Hematopoietic multipotent progenitor cell treated with erythropoietin and hydrocortisone succinate and interleukin-3 and kit ligand, for 4 days (in vitro differentiated cells): ENCODE results near the gene ZNF48.

Experiments
- DNase-seq: peaks from one replicate; pipeline ENCODE4 v3.0.0-alpha.2; 2015

Gene ZNF48

DNA sequence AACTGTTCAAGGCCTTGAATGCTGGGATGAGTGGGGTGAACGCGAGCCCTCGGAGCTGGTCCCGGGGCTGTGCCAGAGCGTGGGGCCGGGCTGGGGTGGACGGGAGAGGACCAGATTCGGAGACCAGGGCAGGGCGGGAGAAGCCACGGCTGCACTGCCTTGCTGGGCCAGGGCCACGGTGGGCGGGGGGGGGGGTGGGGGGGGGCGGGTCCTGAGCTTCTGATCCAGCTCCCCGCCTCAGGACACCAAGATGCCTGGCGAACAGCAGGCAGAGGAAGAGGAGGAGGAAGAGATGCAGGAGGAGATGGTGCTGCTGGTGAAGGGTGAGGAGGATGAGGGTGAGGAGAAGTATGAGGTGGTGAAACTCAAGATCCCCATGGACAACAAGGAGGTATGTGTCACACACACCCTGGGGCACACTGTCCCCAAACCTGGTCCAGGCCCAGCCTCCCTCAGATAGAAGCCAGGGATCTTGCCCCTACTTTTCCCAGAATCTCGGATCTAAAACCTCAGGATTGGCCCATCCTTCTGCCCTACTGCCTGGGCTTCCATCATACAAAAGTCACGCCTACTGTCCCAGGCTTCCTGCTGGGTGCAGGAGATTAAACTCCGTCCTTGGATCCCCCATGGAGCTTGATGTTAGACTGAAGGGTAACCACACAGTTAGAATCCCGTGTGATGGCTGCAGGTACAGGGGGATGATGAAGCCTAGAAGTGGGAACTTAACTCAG lies 12.7 kb downstream of the ZNF48 start:
- DNase-seq, result no peak

DNA sequence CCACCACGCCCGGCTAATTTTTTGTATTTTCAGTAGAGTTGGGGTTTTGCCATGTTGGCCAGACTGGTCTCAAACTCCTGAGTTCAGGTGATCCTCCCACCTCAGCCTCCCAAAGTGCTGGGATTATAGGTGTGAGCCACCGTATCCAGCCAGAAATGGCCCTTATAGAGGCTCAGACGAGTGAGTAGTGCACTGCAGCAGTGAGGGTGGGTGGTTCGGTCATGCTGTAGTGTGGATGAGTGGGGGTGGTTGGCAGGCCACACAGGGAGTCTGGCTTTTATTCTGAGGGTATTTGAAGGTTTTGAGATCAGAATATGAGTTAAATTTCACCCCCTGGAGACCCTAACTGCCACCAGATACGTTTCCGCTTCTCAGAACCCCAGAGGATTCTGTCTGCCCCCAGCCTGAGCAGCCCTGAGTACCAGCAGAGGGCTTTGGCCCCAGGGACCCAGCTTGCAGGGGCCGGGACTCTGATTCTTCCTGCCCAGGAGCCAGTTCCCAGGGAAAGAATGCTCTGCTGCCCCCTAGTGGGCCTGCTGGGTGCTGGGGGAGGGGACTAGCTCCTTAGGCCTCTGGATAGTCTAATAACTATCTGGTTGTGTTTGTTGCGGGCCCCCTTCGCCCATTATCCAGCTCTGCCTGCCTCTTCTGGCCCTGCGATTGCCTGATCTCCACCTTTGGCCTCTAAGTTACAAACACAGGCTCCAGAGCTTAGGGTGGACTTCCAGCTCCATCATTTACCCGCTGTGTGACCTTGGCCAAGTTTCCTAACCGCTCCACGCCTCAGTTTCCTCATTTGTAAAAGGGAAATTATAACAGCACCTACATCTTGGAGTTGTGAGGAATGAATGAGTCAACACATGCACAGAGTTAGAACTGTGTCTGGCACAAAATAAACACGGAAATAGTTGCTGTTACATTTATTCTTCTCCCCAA lies 14.2 kb downstream of the ZNF48 start:
- peak; percentile 96 for DNase-seq

DNA sequence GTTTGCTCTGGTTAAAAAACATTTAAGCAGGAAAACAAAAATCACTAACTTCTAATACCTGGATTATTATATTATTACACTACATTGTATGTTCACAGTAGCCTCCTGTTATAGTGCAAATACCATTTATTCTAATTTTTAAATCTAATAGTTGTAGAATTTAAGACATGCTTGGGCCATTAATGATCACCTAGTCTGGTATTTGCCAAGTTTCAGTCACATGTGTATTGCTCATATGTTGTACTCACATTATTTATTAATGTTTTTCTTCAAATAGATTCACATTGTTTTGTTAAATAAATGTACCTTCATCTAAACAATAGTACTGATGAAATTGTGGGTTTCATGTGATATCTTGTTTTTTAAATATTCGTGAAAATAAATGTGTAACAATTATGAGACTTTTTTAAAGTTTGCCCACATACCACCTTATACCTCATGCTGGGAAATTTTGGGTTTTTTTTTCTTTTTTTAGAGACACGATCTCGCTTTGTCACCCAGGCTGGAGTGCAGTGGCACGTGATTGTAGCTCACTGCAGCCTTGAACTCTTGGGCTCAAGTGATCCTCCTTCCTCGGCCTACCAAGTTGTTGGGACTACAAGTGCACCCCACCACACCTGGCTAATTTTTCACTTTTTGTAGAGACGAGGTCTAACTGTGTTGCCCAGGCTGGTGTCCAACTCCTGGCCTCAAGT lies 18.0 kb downstream of the ZNF48 start:
- no peak for DNase-seq

DNA sequence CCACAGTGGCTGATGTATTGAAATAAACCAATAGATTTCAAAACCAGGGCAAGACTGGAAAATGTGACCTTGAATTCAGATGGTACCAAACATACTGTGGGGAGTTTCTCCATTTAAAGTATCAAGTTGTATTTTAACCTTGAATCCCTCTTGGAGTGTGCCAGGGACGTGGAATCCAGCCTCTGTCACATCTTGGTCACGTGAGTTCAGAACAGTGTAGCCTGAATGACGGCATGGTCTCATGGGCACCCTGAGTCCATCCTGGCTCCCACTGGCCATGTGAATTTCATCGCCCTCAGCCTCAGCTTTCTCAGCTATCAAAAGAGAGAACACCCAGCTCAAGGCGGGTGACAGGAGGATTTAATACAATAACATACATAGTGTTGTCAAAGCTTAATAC lies 18.9 kb downstream of the ZNF48 start:
- no peak for DNase-seq

DNA sequence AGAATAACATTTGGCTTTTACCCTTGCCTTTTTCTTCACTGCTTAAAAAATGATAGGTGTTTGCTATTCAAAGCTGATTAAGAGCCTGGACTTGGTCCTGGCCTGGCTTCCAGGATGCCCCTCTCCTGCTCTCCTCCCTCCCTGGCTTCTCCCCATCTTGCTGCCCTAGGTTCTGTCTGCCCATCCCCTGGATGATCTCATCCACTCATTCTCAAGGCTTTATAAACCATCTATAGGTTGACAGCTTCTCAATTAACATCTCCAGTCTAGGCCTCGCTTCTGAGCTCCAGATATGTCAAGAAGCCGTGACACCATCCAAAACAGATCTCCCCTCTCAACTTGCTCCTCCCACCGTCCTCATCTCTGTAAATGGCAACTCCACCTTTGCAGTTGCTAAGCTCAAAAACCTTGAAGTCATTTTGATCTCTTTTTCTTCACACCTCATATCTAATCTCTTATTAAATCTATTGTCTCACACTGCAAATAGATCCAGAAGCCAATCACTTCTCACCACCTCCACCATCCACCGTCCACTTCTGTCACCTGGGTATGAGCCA lies 20.9 kb downstream of the ZNF48 start:
- no peak for DNase-seq

DNA sequence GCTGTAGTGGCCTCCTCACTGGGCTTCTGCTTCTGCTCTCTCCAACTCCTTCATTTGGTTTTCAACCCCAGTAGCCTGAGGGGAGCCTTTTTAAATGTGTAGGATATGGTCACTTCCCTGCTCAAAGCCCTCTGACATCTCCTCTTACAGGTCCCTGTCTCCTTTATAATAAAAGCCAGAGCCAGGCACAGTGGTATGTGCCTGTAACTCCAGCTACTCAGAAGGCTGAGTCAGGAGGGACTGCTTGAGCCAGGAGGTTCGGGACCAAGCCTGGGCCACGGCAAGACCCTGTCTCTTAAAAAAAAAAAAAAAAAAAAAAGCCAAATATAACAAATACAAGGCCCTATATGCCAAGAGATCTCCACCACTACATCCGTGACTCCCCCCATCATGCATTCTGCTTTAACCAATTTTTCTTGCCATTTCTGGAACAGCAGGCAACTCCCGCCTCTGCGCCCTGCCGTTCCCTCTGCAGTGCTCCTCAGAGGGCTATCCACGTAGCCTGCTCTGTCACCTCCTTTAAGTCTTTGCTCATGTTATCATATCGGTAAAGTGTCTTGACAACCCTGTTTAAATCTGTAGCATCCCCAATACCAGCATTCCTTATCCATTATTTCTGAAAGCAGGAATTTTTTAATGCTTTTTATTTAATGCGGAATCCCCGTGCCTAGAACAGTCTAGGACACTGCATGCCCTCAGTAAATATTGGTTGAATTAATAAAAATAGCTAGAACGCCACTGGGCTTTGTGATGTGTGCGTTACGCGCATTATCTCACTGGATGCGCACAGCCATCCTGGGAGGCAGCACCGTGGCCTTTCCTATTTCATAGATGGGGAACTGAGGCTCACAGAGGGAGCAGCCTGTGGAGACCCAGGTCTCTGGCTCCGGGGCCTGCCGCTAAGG lies 21.7 kb downstream of the ZNF48 start:
- peak; percentile 33 for DNase-seq

DNA sequence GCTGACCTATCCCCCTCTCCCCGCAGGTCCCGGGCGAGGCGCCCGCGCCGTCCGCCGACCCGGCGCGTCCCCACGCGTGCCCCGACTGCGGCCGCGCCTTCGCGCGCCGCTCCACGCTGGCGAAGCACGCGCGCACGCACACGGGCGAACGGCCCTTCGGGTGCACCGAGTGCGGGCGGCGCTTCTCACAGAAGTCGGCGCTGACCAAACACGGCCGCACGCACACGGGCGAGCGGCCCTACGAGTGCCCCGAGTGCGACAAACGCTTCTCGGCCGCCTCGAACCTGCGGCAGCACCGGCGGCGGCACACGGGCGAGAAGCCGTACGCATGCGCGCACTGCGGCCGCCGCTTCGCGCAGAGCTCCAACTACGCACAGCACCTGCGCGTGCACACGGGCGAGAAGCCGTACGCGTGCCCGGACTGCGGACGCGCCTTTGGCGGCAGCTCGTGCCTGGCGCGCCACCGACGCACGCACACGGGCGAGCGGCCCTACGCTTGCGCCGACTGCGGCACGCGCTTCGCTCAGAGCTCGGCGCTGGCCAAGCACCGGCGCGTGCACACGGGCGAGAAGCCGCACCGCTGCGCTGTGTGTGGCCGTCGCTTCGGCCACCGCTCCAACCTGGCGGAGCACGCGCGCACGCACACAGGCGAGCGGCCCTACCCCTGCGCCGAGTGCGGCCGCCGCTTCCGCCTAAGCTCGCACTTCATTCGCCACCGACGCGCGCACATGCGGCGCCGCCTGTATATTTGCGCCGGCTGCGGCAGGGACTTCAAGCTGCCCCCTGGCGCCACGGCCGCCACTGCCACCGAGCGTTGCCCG lies 22.5 kb downstream of the ZNF48 start:
- DNase-seq, result peak; percentile 97

DNA sequence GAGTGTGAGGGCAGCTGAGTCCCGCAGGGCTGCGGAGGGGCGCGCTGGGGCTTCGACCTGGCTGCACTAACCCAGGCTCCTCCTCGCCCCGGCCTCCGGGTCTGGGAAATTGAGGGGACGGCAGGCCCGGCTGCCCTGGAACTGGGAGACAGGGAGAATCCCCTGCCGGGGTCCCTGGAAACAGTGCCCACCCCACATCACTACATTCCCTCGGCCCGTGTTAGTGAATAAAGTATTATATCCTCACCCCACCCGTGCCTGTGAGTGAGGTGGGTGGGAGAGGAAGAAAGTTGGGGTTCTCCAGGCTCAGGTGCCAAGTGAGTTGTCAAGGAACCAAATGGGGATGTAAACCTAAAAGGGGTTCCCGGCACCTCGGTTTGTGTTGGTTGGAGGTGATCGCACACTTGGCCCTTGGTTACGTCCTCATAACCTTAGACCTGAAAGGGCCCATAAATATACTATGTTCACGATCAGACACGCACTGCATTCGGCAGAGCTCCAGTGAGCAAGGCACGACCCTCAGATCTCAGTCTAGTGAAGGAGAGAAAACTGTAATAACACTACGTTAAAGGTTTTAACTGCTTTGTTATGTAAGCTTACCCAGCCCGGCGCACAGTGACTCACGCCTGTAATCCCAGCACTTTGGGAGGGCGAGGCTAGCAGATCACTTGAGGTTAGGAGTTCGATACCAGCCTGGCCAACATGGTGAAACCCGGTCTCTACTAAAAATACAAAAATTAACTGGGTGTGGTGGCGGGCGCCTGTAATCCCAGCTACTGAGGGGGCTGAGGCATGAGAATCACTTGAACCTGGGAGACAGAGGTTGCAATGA lies 23.3 kb downstream of the ZNF48 start:
- DNase-seq, result peak; percentile 34

DNA sequence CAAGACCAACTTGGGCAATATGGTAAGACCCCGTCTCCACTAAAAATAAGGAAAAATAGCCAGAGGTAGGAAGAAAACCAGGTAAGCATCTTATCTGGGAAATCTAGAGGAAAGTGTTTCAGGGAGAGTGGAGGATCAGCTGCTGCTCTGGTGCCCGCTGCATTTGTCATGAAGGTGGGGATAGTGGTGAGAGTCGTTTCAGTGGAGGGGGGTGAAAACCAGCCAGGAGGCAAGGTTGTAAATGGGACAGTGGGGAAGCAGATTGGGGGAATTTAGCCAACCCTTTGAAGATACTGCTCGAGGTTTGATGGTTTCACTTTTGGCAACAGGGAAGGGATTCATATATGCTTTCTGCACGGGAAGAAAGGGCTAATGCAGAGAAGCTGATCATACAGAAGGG lies 25.8 kb downstream of the ZNF48 start:
- no peak for DNase-seq

DNA sequence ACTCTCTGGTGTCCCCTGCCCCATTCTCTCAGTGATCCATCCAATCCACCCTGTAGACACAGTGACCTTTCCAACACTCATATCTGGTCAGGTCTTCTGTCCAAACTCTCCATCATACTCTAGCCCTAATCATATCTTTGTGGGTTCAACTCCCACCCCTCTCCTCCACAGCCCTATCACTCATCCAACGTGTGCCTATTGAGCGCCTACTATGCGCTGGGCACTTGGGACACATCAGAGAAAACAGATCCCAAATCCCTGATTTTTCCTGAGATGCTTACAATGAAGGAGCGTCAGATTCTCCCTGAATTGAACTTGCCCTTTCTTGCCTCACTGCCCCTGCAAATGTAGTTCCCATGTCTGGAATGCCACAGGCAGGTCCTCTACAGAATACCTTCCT lies 32.8 kb downstream of the ZNF48 start:
- no peak for DNase-seq

DNA sequence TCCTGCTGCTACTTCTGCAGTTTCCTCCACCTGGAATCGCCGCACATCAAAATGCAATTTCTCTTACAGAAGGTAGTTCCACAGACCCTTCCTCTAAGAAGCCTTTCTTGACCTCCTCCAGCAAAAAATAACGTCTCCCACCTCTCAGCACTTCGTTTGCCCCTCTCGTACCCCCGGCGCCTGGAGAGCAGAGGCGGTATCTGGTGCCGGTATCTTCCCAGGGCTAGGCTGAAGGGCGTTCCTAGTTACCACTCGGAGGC lies 34.1 kb downstream of the ZNF48 start:
- no peak for DNase-seq

DNA sequence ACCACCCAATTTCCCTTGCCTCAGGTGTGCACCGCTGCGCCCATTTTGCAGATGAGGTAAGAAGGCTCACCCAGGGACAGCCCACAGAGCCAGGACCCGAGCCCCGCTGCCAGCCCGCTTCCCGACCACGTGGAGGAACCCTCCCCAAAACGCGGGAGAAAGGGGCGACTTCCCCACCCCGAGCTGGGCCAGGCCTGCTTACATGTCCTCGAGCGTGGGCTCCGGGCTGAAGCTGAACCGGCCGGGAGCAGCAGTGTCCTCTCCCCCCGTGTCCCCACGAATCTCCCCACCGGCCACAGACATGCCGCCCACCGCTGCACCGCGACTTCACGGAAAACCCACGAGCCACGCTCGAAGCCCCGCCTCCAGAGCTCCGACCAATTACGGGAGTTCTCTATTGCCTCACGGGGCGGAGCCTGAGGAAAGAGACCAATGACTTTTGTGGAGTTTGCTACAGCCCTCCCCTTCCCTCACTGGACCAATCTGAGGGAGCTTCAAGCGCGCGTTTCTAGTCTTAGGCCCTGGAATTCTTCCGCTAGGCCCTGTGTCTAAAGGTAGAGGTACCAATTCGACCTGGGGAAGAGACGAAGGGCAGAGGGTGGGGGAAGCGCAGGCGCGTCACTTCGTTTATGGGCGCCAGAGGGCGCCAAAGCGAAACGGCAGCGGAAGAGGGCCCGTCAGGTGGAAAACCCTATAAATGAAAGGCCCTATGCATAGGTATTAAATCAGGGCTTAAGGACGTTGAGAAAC lies 34.6 kb downstream of the ZNF48 start, which contains the start of gene DCTPP1:
DCTPP1 (minus strand) TSS at position 353 of the 750 bp plus-strand sequence; CDS start at position 303, 50 bp downstream.
- peak; percentile 100 for DNase-seq

DNA sequence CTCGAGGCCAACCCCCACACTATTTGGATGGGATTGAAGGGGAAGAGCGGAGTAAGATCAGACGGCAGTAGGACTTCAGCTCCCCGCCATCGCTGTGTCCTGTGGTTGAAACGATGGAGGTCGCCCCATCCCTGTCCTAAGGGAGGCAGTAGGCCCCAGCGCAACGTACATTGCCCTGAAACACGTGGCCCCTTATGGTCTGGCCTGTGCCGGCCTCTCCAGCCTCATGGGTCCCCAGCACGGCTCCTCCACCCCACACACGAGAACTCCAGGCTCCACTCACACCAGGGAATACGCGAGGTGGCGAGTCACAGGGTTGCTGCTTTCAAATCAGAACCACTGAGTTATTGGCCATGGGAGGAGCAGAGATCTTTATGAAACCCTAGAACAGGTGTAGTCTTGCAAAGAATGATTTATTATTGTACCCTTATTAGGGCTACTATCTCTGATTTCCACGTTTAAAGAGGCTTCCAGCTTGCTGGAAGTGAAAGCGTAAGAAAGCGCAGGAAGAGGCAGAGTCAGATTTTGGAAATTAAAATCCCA lies 35.3 kb downstream of the ZNF48 start:
- no peak for DNase-seq

DNA sequence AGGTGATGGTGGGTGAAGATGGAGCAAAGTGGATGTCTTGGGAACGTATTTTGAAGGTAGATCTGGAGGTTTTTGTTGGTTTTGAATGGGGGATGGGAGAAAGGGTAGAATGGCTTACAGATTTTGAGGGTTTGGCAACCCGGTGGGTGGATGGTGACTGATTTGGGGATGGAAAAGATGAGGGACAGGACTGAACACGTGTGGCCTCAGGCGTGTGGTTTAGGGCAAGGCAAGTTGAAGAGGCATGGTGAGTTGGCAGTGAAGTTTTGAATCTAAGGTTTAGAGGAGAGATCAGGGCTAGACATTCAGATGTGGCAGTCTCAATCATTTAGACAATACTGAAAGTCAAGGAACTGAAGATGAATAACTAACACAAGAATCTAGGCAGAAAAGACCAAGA lies 39.6 kb downstream of the ZNF48 start:
- DNase-seq, result no peak

DNA sequence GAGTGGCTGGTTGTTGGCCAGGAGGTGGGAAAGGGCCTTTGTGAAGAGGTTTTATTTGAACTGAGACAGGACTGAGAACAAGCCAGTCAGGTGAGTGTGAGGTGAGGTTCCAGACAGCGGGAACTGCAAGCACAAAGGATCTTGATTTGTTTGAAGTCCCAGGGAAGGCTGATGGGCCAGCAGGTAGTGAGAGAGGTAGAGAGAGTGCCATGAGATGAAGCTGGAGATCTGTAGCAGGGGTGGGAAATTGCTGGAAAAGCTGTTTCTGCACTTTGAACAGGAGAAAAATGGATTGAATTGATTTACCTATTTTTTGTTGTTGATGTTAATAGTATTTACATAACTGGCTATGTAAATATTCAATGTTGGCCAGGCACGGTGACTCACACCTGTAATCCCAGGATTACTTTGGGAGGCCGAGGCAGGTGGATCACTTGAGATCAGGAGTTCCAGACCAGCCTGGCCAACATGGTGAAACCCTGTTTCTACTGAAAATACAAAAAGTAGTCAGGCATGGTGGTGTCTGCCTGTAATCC lies 42.4 kb downstream of the ZNF48 start:
- no peak for DNase-seq

DNA sequence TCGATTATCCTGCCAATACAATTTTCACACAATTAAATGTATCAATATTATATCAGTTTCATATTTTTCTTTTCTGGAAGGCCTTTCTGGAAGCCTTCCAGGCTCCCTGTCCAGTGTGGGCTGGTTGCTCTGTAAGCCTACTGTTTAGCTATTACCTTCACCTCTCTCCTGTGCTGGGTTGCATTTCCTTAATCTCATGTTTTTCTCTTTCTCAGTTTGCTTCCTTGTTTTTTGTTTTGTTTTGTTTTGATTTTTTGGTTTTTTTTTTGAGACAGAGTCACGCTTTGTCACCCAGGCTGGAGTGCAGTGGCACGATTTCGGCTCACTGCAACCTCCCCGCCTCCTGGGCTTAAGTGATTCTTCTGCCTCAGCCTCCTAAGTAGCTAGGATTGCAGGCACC lies 43.6 kb downstream of the ZNF48 start:
- DNase-seq, result no peak

DNA sequence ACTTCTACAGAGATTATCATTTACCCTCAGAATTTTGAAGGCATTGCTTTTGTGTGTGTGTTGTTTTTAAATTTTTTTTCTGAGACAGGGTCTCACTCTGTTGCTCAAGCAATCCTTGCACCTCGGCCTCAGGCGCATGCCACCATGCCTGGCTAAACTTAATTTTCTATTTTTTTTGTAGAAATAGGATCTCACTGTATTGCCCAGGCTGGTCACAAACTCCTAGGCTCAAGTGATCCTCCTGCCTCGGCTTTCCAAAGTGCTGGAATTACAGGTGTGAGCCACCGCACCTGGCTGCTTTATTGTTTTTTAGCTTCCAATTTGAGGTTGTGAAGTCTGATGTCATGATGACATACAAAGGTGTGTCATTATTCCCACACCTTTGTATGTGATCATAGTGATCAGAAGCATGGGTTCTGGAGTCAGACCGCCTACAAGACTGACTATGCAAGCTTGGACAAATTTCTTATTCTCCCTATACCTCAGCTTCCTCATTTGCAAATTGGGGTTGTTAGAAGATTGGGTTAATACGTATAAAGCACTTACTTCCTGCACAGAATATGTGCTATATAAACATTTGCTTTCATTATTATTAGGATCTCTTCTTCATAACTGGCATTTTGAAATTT lies 44.6 kb downstream of the ZNF48 start:
- DNase-seq, result peak; percentile 56

DNA sequence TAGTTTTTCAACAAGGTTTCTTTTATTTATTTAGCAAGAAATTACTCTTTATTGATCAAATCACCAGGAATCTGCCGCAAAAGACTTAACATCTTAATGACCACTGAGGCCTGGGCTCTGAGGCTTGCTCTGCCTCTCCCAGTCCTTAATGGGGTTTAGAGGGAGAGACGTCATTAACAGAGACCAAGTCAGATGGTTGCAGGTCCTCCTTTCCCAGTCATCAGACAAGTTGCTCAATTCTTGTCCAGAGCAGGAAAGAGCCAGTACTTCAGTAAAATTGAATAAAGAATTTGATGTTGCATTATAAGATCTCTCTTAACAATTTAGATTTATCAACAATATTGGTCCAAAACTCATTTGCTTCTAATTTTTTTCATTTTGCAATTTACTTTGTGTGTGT lies 48.4 kb downstream of the ZNF48 start:
- DNase-seq, result no peak
